Activated T-helper 2 cell treated with anti-CD3 and anti-CD28 coated beads, Interferon-gamma antibody, Interleukin-2, Interleukin-4, amounts not matched to agents 10 μg/mL and 5 μg/mL and 100 μg/mL, durations not matched to agents 14 hours and 24 hours and 36 hours (primary cell): ENCODE results near the gene CNTRL. TPM values are rescaled to one million over a fixed set of nuclear protein-coding genes. Genes with fewer than 3 reads are reported as not detected.

Source experiments
- DNase-seq: peaks from one replicate; pipeline ENCODE4 v3.0.0; 2021; ENCODE audit warnings: low spot score
- H3K27ac Mint-ChIP-seq: one replicate; pipeline ENCODE4 v1.8.0; 2021; ENCODE audit warnings: mixed read lengths
- H3K27me3 Mint-ChIP-seq: one replicate; pipeline ENCODE4 v1.8.0; 2021; ENCODE audit warnings: low read depth, mixed read lengths
- H3K36me3 Mint-ChIP-seq: one replicate; pipeline ENCODE4 v1.8.0; 2021; ENCODE audit warnings: low read depth, mixed read lengths
- H3K4me1 Mint-ChIP-seq: one replicate; pipeline ENCODE4 v1.8.0; 2021; ENCODE audit warnings: low read depth, mixed read lengths
- H3K4me3 Mint-ChIP-seq: one replicate; pipeline ENCODE4 v1.8.0; 2021; ENCODE audit warnings: low read depth, mild to moderate bottlenecking, moderate library complexity, mixed read lengths
- H3K9me3 Mint-ChIP-seq: one replicate; pipeline ENCODE4 v1.8.0; 2021; ENCODE audit warnings: mixed read lengths
- intact Hi-C: fragments of 100-400 bp; cut with micrococcal nuclease; formaldehyde crosslinking; loops from one replicate; pipeline ENCODE4 v1.15.1; 2023
- total RNA-seq: library from RNA; stranded (reverse); gene quantifications from 2 replicates; pipeline ENCODE4 v1.2.3, GENCODE V29; 2022

The CNTRL gene
- total RNA-seq, 1 donor from 2014 or later, result 68.4 TPM

DNA sequence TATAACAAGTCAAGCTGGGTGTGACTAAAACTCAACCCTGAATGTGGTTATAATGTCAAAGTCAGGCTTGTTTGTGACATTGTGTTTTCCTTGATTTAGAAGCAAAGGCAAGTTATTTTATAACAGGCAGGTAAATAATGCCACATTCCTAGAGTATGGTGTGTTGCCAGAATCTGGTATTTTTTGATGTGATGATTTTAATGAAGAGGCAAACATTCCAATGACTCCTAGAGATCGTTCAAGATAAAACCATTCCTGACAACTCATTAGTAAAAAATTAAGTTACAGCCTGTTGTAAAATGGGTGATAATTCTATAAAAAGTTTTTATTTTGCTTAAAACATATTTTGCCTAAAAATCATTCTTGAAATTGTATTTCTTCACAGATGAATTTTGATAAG lies 67.0 kb downstream of the CNTRL start:
- no peak for DNase-seq
- peaks cover 6% of the 10 kb centered on the region for H3K4me1 Mint-ChIP-seq
- H3K27ac Mint-ChIP-seq, result no peak overlapping the region
- H3K27me3 Mint-ChIP-seq, result no peaks in the 10 kb centered on the region
- no peak overlapping the region for H3K4me3 Mint-ChIP-seq
- no peaks in the 10 kb centered on the region for H3K9me3 Mint-ChIP-seq
- H3K36me3 Mint-ChIP-seq, result peaks cover 87% of the 10 kb centered on the region
- intact Hi-C loops, result no loop called here

DNA sequence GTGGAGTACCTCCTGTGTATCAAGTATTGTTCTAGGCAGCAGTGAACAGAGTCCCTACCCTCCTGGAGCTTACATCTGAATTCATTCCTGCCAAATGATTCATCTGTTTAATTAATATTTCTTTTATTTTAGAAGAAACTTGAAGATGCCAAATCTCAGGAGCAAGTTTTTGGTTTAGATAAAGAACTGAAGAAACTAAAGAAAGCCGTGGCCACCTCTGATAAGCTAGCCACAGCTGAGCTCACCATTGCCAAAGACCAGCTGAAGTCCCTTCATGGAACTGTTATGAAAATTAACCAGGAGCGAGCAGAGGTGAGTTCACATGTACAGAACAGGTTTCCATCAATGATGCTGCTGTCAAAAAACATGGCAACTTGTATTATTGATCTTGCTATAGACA lies 69.0 kb downstream of the CNTRL start:
- Mint-ChIP-seq H3K27me3 (no peaks in the 10 kb centered on the region), H3K36me3 (peaks cover 89% of the 10 kb centered on the region), H3K27ac (no peak overlapping the region), H3K9me3 (no peaks in the 10 kb centered on the region), H3K4me1 (peaks cover 1% of the 10 kb centered on the region), H3K4me3 (no peak overlapping the region)
- no peak for DNase-seq
- intact Hi-C loops, result no loop called here

DNA sequence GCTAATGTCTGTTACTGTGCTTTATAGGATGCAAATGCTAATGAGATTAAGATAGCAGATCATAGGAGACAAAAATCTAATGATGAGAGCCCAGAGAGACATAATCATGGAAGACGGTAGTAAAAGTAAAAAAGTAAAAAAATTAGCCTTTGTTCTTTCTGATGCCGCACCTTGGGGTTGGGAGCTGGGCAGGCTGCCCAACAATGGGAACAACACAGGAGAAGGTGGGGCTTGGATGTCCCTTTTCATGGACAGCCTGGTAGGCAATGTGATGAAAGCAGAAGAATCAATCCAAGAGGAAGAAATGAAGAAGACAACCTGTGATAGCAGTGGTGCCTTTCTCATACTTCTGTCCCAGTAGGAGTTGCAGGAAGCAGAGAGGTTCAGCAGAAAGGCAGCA lies 69.7 kb downstream of the CNTRL start:
- H3K27ac Mint-ChIP-seq, result no peak overlapping the region
- H3K36me3 Mint-ChIP-seq, result peaks cover 87% of the 10 kb centered on the region
- H3K9me3 Mint-ChIP-seq, result no peaks in the 10 kb centered on the region
- intact Hi-C loops, result no loop called here
- no peak for DNase-seq
- peaks cover 1% of the 10 kb centered on the region for H3K4me1 Mint-ChIP-seq
- no peak overlapping the region for H3K4me3 Mint-ChIP-seq
- H3K27me3 Mint-ChIP-seq, result no peaks in the 10 kb centered on the region

DNA sequence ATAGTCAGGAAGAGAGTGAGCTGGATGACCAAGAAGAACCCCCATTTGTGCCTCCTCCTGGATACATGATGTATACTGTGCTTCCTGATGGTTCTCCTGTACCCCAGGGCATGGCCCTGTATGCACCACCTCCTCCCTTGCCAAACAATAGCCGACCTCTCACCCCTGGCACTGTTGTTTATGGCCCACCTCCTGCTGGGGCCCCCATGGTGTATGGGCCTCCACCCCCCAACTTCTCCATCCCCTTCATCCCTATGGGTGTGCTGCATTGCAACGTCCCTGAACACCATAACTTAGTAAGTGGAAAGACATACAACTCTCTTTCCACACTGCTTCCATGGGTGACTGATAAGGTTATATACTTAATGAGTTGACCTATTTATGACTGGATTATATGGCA lies 75.4 kb downstream of the CNTRL start:
- Mint-ChIP-seq H3K4me3 (no peak overlapping the region), H3K27me3 (no peaks in the 10 kb centered on the region), H3K27ac (no peak overlapping the region), H3K4me1 (peaks cover 20% of the 10 kb centered on the region), H3K9me3 (no peaks in the 10 kb centered on the region), H3K36me3 (peaks cover 75% of the 10 kb centered on the region)
- intact Hi-C loops, result no loop called here
- DNase-seq, result no peak

DNA sequence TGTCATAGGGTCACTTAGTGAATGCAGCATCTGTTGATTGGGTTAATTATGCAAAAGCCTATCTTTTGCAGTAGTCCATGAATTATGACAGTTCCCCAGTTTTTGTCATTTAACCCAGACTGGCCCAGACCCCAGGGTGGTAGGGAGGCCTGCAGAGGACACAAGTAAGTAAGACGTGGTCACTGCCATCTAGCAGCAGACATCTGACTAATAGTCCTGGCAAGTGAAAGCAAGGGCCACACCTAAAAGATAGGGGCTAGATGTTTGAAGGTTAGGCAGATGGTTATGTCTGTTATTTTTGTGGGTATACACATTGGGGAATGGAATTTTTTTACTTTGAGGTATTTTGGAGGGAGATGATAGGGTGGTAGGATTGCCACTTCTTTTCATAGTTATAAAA lies 78.9 kb downstream of the CNTRL start:
- peaks cover 26% of the 10 kb centered on the region for H3K4me1 Mint-ChIP-seq
- no peak for DNase-seq
- intact Hi-C loops, result no loop called here
- peak overlapping the region; percentile 48 for H3K27ac Mint-ChIP-seq
- peaks cover 79% of the 10 kb centered on the region for H3K36me3 Mint-ChIP-seq
- H3K27me3 Mint-ChIP-seq, result no peaks in the 10 kb centered on the region
- H3K9me3 Mint-ChIP-seq, result no peaks in the 10 kb centered on the region
- H3K4me3 Mint-ChIP-seq, result no peak overlapping the region

GRCh38 chr9:121154782-121155181 lies 80.0 kb downstream of the CNTRL start:
- Mint-ChIP-seq H3K9me3 (no peaks in the 10 kb centered on the region), H3K4me1 (peaks cover 28% of the 10 kb centered on the region), H3K27me3 (no peaks in the 10 kb centered on the region), H3K36me3 (peaks cover 81% of the 10 kb centered on the region), H3K4me3 (no peak overlapping the region), H3K27ac (peak overlapping the region; percentile 42)
- intact Hi-C loops, result loop anchor here (5.0 kb wide), 2 partner anchors 32 to 43 kb away; no protein-coding TSS in a partner anchor
- DNase-seq, result no peak

DNA sequence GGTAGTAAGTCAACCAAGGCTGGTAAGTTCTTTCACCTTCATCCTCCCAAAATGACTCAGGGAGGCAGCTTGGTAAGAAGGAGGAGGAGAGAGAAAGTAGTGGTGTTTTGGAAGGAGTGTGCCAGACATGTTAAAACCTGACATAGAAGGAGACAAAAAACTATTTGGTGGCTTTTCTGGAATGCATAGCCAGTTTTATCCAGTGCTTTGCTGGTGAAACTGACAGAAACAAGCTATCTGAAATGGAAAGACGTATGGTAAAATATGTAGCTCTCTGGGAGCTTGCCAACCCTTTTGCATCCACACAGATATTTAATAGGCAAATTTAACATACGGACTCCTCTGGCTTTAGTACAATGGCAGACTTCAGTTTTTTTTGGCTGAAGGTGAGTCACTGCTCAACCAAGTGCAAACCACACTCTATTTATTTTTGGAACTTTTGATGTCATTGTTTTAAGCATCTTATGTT lies 81.5 kb downstream of the CNTRL start:
- intact Hi-C loops, result loop anchor here (5.0 kb wide), 2 partner anchors 34 to 41 kb away; no protein-coding TSS in a partner anchor
- Mint-ChIP-seq H3K4me3 (no peak overlapping the region), H3K9me3 (no peaks in the 10 kb centered on the region), H3K27me3 (no peaks in the 10 kb centered on the region), H3K4me1 (peaks cover 30% of the 10 kb centered on the region), H3K36me3 (peaks cover 84% of the 10 kb centered on the region), H3K27ac (peak overlapping the region; percentile 87)
- no peak for DNase-seq

DNA sequence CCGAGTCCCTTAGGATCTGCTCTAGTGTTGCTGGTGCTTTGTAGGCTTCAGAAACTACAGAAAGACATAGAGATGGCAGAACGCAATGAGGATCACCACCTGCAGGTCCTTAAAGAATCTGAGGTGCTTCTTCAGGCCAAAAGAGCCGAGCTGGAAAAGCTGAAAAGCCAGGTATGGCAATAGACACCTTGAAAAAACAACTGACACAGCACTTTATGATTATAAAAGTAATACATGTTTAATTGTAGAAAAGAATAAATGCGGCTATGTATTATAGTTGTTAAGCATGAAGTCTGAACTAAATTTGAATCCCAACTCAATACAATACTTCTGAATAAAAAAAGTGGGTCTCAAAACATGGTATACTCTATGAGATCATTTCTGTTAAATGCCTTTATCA lies 83.2 kb downstream of the CNTRL start:
- no peak overlapping the region for H3K27ac Mint-ChIP-seq
- H3K4me1 Mint-ChIP-seq, result peaks cover 20% of the 10 kb centered on the region
- H3K4me3 Mint-ChIP-seq, result no peak overlapping the region
- intact Hi-C loops, result loop anchor here (5.0 kb wide), 2 partner anchors 36 to 39 kb away; no protein-coding TSS in a partner anchor
- no peaks in the 10 kb centered on the region for H3K27me3 Mint-ChIP-seq
- H3K36me3 Mint-ChIP-seq, result peaks cover 83% of the 10 kb centered on the region
- no peak for DNase-seq
- H3K9me3 Mint-ChIP-seq, result no peaks in the 10 kb centered on the region

DNA sequence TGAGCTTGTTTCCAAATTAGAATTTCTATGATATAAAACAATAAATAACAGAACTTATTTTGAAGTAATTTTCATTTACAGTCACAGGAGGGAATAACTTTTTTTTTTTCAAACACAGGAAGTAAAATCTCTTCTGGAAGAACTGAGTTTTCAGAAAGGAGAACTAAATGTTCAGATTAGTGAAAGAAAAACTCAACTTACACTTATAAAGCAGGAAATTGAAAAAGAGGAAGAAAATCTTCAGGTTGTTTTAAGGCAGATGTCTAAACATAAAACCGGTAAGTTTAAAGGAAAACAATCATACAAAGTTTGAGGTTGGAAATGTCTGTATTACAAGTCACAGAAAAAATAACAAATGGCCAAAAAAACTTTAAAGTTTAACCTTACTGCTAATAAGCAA lies 85.3 kb downstream of the CNTRL start:
- DNase-seq, result no peak
- Mint-ChIP-seq H3K27ac (peak overlapping the region; percentile 14), H3K9me3 (no peaks in the 10 kb centered on the region), H3K36me3 (peaks cover 80% of the 10 kb centered on the region), H3K4me3 (no peak overlapping the region), H3K27me3 (no peaks in the 10 kb centered on the region), H3K4me1 (peaks cover 11% of the 10 kb centered on the region)
- intact Hi-C loops, result no loop called here

- Mint-ChIP-seq H3K9me3 (no peaks in the 10 kb centered on the region), H3K27ac (peak overlapping the region; percentile 42), H3K4me3 (no peak overlapping the region), H3K27me3 (no peaks in the 10 kb centered on the region), H3K36me3 (peaks cover 73% of the 10 kb centered on the region), H3K4me1 (peaks cover 11% of the 10 kb centered on the region)
- DNase-seq, result no peak
- intact Hi-C loops, result no loop called here
Measured at GRCh38 chr9:121168052-121168451, 93.3 kb downstream of the CNTRL start.

DNA sequence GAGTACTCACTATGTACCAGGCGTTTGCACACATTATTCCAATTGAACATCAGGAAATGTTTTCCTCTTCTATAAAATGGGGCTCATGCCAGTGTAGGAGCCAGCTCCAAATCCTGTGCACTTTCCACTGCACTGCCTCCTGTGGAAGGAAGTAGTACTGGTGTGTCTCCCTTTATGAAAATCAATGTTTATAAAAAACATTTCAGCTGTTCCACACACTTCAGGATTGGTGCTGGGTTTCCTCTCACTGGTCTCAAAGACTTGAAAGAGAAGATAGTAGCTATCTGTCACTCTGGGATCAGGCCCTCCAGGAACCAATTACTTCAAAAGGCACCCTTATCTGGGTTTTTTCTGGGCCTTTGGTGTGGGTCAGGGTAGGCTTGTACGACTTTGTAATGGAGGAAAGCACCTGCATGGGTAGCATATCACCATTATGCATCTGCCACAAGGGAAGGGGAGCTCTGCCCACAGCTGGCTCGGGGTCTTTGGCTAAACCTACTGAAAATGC lies 94.4 kb downstream of the CNTRL start:
- intact Hi-C loops, result no loop called here
- H3K9me3 Mint-ChIP-seq, result no peaks in the 10 kb centered on the region
- peak overlapping the region; percentile 46 for H3K27ac Mint-ChIP-seq
- no peak for DNase-seq
- peaks cover 77% of the 10 kb centered on the region for H3K36me3 Mint-ChIP-seq
- H3K4me3 Mint-ChIP-seq, result no peak overlapping the region
- H3K4me1 Mint-ChIP-seq, result peaks cover 11% of the 10 kb centered on the region
- no peaks in the 10 kb centered on the region for H3K27me3 Mint-ChIP-seq

DNA sequence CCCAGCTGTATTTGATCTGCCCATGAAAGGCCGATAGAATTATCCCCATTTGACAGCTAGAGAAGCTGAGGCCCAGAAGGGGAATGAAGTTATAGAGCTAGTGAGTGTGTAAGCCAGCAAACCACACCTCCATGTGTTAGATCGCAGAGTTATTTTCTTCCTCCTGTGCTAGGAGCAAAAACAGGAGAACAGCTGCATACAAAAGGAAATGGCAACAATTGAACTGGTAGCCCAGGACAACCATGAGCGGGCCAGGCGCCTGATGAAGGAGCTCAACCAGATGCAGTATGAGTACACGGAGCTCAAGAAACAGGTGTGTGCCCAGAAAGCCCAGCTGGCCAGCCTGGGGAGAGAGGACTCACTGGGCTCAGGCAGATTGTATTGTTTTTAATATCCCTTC lies 96.5 kb downstream of the CNTRL start:
- Mint-ChIP-seq H3K4me3 (no peak overlapping the region), H3K9me3 (no peaks in the 10 kb centered on the region), H3K4me1 (peaks cover 11% of the 10 kb centered on the region), H3K27me3 (no peaks in the 10 kb centered on the region), H3K27ac (no peak overlapping the region), H3K36me3 (peaks cover 85% of the 10 kb centered on the region)
- intact Hi-C loops, result no loop called here
- no peak for DNase-seq

DNA sequence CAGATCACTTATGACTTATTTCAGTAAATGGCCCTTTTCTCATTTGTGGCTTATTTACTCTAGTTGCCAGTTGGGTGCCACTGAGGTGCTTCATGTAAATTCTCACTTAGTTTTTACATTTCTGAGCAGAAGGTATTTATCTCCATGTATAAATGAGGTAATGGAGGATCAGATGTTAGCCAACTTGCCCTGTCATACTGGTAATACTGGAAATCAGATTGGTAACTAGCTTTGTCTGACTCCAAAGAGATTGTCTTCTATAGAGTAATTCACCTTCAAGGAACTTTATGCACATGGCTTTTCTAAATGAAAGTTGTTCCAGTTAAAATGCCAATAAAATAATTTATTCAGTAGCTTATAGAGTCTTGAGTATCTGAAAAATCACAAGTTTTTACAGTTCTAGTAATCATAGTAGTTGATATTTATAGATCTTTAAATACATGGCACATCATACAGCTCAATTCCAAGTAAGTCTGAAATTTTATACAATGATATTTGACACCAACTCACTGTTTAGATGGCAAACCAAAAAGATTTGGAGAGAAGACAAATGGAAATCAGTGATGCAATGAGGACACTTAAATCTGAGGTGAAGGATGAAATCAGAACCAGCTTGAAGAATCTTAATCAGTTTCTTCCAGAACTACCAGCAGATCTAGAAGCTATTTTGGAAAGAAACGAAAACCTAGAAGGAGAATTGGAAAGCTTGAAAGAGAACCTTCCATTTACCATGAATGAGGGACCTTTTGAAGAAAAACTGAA lies 98.2 kb downstream of the CNTRL start:
- Mint-ChIP-seq H3K9me3 (no peaks in the 10 kb centered on the region), H3K27ac (peak overlapping the region; percentile 22), H3K36me3 (peaks cover 92% of the 10 kb centered on the region), H3K27me3 (no peaks in the 10 kb centered on the region), H3K4me1 (peaks cover 10% of the 10 kb centered on the region), H3K4me3 (no peak overlapping the region)
- no peak for DNase-seq
- intact Hi-C loops, result no loop called here
